Ecto neural progenitor cell (in vitro differentiated cells): Measurements from ENCODE around the gene ADGRL3.
"Not testable (repeated sequence)": the region's sequence is repeated elsewhere in the genome, so short reads cannot be mapped to it uniquely, and the experiment has no call there.

Source experiments
- DNase-seq: peaks from one replicate; pipeline ENCODE4 v3.0.0-alpha.2; 2018; ENCODE audit warnings: low spot score

ADGRL3 gene

GRCh38 chr4:61911313-61911756 lies 711.2 kb downstream of the ADGRL3 start:
- no peak for DNase-seq

- no peak for DNase-seq
Observed at GRCh38 chr4:61913619-61914018, 713.5 kb downstream of the ADGRL3 start.

GRCh38 chr4:61915501-61915900 lies 715.4 kb downstream of the ADGRL3 start:
- no peak for DNase-seq

GRCh38 chr4:61918507-61918906 lies 718.4 kb downstream of the ADGRL3 start:
- DNase-seq, result no peak

- no peak for DNase-seq
Observed at GRCh38 chr4:61918987-61919386, 718.9 kb downstream of the ADGRL3 start.

GRCh38 chr4:61919561-61919960 lies 719.4 kb downstream of the ADGRL3 start:
- no peak for DNase-seq

GRCh38 chr4:61921920-61922319 lies 721.8 kb downstream of the ADGRL3 start:
- DNase-seq, result no peak

- DNase-seq, result no peak
Observed at GRCh38 chr4:61922766-61923165, 722.6 kb downstream of the ADGRL3 start.

GRCh38 chr4:61923179-61923578 lies 723.1 kb downstream of the ADGRL3 start:
- DNase-seq, result no peak

- no peak for DNase-seq
Observed at GRCh38 chr4:61924131-61924530, 724.0 kb downstream of the ADGRL3 start.

GRCh38 chr4:61933527-61933926 lies 733.4 kb downstream of the ADGRL3 start:
- no peak for DNase-seq

- DNase-seq, result no peak
Observed at GRCh38 chr4:61934198-61934597, 734.1 kb downstream of the ADGRL3 start.

GRCh38 chr4:61938250-61938846 lies 738.2 kb downstream of the ADGRL3 start:
- DNase-seq, result no peak

- DNase-seq, result no peak
Observed at GRCh38 chr4:61950625-61951024, 750.5 kb downstream of the ADGRL3 start.

- no peak for DNase-seq
Observed at GRCh38 chr4:61953386-61953785, 753.3 kb downstream of the ADGRL3 start.

GRCh38 chr4:61958591-61958990 lies 758.5 kb downstream of the ADGRL3 start:
- DNase-seq, result no peak

GRCh38 chr4:61959087-61959486 lies 759.0 kb downstream of the ADGRL3 start:
- DNase-seq, result no peak

GRCh38 chr4:61984260-61984909 lies 784.3 kb downstream of the ADGRL3 start:
- no peak for DNase-seq

- no peak for DNase-seq
Observed at GRCh38 chr4:61985426-61985825, 785.3 kb downstream of the ADGRL3 start.

GRCh38 chr4:61986929-61987328 lies 786.8 kb downstream of the ADGRL3 start:
- DNase-seq, result not testable (repeated sequence)

- DNase-seq, result no peak
Observed at GRCh38 chr4:61992351-61992750, 792.2 kb downstream of the ADGRL3 start.

GRCh38 chr4:61994036-61994435 lies 793.9 kb downstream of the ADGRL3 start:
- DNase-seq, result no peak

GRCh38 chr4:61995717-61996340 lies 795.7 kb downstream of the ADGRL3 start:
- DNase-seq, result no peak

- DNase-seq, result no peak
Observed at GRCh38 chr4:61996943-61997342, 796.8 kb downstream of the ADGRL3 start.
